Medulla oblongata (tissue), 1 donor: ENCODE data around the gene RPUSD3.
"Not testable (repeated sequence)": the region's sequence is repeated elsewhere in the genome, so short reads cannot be mapped to it uniquely, and the experiment has no call there.

Experiments
- DNase-seq: peaks from one replicate; pipeline ENCODE4 v3.0.0-alpha.2; 2015; ENCODE audit errors: extremely low spot score

RPUSD3 gene

DNA sequence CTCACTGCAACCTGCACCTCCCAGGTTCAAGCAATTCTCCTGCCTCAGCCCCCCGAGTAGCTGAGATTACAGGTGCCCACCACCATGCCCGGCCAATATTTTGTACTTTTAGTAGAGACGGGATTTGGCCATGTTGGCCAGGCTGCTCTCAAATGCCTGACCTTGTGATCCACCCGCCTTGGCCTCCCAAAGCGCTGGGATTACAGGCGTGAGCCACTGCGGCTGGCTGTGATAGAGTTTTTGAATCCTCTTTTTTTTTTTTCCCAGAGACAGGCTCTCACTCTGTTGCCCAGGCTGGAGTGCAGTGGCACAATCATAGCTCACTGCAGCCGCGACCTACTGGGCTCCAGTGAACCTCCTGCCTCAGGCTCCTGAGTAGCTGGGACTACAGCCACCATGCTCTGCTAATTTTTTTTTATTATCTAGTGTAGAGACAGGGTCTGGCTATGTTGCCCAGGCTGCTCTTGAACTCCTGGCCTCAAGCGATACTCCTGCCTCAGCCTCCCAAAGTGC, 21.4 kb upstream of the RPUSD3 start:
- not testable (repeated sequence) for DNase-seq

DNA sequence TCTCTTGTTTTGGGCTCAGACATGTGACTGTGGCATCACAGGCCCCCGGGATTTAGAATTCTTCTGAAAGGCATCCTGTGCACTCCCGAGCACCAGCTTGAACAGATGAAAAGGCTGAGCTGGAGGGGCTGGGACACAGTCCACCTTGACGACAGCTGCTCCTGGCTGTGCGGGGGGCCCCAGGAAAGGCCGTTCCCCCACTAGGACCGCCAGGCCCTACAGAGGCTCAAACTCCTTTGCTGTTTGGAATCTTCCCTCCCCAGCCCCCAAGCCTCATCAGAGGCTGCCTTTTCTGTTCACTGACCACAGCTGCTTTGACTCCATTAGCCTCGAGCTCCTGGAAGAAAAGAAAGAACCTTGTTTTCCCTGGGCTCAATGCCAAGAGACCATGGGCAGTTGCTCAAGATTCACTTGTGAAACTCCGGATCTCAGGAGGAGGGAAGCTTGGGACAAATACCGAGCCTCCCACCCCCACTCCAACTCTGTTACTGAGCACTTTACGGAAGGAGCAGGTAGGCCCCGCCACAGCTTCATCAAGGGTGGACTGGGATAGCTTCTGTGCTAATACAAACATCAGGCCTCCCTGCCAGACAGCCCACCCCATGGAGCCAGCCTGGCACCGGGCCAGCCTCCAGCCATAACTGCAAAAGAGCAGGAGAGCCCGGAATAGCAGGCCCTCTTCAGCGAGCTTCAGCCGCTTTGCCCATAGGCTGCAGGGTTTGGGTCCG, 20.6 kb upstream of the RPUSD3 start:
- DNase-seq: peak; percentile 88

- no peak for DNase-seq
Measured at GRCh38 chr3:9863058-9863772, 19.4 kb upstream of the RPUSD3 start.

DNA sequence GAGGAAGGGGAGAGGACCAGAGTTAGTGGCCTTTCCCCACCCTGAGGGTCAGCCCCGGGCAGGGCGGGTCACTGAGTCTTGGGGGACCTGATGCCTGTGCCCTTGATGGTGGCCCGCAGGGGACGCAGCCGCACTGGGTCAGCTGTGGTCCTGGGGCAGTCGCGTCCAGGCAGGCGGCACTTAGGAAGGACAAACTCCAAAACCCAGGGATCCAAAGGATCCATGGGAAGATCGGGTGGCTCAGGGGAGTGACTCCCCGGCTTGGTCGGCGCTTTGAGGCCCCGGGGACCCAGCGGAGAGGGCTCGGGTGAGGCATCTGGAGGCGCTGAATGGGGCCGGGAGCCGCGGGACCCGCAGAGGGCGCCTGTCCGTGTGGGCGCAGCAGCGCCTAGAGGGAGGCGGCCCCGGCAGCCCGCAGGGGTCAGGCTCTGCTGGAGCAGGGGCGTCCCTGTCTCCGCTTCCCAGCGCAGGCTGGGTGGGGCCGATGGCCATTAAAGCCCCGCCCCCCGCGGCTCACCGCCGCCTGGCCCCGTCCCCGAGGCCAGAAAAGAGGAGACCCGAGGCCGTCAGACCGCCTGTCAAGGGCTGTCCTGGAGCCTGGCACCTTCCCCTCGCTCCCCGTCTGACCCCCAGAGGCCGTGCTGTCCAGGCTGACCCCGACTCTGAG, 18.7 kb upstream of the RPUSD3 start:
- DNase-seq: no peak

DNA sequence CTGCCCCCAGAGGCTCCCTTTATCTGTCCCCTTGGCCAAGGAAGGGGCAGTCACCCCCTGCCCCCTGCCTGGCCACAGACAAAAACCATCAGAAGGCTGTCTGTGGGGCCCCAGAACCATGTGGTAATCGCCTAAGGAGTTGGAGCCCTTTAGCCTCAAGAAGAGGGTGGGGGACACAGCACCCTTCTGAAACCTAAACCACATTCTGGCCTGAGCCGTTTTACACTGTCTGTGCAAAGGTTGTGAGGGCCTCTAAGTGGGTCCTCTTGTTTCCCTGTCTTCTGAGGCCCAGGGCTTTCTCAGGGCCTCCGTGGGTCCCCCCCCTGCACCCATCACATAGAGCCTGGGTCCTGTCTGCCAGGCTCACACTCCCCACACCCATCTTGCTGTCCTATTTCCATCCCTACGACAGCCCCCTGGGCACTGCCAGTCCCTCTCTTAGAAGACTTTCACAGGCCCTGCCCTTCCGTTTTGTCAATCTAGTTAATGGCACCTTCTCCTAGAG, 17.9 kb upstream of the RPUSD3 start:
- DNase-seq: no peak

GRCh38 chr3:9861201-9861600, 17.4 kb upstream of the RPUSD3 start:
- DNase-seq: no peak

DNA sequence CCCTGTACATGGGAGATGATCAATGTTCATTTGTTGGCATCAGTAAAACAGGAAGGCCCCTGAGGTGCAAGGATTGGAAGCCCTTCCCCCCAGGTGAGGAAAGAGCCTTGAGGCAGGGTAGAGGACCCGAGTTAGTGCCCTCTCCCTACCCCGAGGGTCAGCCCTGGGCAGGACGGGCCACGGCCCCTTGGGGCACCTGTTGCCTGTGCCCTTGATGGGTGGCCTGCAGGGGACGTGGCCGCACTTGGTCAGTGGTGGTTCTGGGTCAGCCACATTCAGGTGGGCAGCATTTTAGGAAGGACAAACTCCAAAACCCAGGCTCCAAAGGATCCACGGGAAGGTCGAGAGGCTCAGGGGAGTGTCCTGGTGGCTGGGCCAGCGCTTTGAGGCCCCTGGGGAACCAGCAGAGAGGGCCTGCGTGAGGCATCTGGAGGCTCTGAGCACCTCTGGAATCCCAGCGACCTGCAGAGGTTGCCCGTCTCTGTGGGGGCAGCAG, 15.8 kb upstream of the RPUSD3 start:
- no peak for DNase-seq

GRCh38 chr3:9855594-9855993, 11.8 kb upstream of the RPUSD3 start:
- DNase-seq: no peak

DNA sequence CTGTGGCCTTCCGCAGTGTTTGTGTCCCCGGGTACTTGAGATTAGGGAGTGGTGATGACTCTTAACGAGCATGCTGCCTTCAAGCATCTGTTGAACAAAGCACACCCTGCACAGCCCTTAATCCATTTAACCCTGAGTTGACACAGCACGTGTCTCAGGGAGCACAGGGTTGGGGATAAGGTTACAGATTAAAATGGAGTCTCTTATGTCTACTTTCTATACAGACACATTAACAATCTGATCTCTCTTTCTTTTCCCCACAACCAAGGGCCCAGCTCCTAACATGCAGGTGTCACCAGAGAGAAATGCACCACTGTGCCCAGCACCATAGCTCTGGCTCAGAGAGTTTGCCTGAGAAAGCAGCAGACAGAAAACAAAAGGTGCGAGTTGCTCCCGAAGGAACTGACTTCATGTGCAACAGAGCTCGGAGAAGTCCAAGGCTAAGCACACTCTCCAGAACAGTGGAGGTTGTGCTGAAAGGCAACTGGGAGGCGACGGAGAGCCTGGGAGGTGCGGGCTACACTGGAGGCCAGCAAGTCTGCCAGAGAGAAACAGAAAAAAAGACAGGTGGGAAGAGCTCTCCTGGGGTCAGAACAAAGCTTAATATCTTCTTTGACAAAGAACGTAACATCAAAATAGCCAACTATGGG, 10.6 kb upstream of the RPUSD3 start:
- DNase-seq: not testable (repeated sequence)

- no peak for DNase-seq
Measured at GRCh38 chr3:9852528-9852927, 8.7 kb upstream of the RPUSD3 start.

DNA sequence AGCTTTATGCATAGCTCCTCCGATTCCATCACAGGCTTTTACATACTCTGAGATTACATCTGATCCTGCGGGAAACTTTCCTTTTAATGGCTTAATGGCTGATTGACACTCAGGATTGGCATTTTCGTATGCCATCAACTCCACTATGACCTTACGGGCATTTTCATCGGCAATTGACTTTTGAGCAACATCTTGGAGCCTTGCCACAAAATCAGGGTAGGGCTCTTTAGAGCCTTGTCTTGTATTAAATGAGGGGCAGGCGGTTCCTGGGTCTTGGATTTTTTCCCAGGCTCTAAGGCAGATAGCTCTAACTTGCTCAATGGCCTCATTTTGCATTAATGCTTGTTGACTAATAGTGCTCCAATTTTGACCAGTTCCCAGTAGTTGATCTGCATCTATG, 8.1 kb upstream of the RPUSD3 start:
- not testable (repeated sequence) for DNase-seq

DNA sequence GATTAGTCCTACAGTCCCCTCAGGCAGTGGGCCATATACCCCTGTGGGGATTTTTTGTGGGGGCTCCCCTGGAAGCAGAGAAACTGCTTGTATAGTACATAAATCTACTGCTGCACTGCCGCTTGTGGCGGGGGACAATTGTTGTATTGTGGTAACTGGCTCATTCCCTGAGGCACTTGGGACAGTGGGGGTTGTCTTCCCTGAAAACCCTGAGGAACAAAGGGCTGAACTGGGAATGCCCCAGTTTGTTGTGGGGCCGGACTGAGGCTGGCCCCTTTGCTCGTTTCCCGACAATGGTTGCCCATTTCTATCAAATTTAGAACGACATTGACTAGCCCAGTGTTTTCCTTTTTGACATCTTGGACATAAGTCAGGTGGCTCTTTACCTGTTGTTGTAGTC, 7.6 kb upstream of the RPUSD3 start:
- peak; percentile 56 for DNase-seq

DNA sequence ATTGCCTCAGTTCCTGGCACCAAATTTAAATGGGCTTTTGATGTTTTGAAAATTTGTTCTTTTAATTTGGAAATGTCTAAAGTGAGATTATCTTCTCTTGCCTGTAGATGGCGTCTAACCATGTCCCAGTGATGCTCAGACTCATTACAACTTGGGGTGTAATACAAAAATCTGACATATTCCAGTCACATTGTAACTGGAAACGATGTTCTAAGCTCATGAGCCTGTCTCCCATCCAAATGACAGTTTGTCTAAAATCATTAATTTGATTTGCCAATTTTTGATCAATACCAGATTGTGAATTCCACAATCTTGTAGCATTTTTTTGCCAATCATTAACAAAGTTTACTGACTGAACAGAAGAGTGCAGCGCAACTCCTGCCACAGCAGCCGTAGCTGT, 5.1 kb upstream of the RPUSD3 start:
- peak; percentile 38 for DNase-seq

DNA sequence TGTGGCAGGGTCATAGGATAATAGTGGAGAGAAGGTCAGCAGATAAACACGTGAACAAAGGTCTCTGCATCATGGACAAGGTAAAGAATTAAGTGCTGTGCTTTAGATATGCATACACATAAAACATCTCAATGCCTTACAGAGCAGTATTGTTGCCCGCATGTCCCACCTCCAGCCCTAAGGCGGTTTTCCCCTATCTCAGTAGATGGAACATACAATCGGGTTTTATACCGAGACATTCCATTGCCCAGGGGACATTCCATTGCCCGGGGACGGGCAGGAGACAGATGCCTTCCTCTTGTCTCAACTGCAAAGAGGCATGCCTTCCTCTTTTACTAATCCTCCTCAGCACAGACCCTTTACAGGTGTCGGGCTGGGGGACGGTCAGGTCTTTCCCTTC, 4.1 kb upstream of the RPUSD3 start:
- not testable (repeated sequence) for DNase-seq

DNA sequence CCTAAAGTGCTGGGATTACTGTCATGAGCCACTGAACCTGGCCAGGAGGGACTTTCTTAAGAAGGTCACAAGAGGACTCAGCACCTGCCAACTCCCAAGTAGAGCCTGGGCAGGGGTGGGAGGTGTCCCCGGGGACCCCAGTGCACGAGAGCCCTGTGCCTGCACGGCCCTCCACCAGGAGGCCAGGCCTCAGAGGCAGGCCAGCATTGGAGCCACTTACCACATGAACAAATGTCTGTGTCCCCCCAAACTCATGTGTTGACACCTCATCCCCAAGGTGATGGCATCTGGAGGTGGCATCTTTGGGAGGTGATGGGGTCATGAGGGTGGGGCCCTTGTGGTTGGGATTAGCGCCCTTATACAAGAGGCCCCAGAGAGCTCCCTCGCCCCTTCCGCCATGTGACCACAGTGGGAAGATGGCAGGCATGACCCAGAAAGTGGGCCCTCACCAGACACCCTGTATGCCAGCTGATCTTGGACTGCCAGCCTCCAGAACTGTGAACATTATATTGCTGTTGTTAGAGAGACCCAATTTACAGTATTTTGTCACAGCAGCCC, 3.2 kb upstream of the RPUSD3 start:
- no peak for DNase-seq

- DNase-seq: no peak
Measured at GRCh38 chr3:9846231-9846630, 2.4 kb upstream of the RPUSD3 start.

GRCh38 chr3:9841015-9841414, 2.8 kb downstream of the RPUSD3 start:
- DNase-seq: no peak

GRCh38 chr3:9838856-9839255, 5.0 kb downstream of the RPUSD3 start:
- no peak for DNase-seq

DNA sequence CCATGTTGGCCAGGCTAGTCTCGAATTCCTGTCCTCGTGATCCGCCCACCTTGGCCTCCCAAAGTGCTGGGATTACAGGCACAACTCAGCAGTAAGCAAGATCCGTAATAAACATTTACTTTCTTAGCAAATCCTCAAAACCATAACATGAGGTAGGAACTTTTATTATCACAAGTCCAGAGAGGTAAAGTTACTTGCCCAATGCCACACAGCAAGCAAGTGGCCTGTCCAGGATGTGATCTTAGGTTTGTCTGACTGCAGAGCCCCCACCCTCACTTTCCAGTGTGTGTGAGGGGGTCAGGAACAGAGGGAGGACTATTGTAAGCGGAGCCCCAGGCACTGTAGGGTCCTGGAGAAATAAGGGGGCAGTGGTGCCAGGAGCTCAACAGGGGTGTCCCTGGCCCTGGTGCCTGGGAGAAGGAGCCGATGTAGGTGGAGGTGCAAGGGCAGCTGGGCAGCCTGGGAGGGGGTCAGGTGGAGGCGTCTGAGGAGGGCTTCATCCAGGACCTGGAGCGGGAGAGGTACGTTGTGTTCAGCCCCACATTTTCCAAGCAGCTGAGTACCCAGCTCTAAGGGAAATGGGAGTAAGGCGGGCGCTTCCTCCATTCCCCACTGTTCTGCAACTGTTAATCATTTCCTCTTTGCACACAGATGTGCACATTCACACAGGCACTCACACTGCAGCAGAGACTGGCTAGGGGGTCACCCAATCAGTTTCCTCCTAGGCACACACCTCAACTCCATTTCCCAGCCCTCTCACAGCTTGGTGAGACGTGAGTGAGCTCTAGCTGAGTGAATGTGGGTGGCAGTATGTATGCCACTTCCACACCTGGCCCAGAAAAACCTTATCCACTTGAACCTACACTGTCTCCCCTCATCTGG, 5.9 kb downstream of the RPUSD3 start:
- no peak for DNase-seq
